Activated CD4-positive, CD25-positive, alpha-beta regulatory T cell treated with anti-CD3 and anti-CD28 coated beads, Interleukin-2, amount 50 U/mL, for 72 hours (primary cell): ENCODE measurements around the gene CA10.

Experiments
- DNase-seq: peaks from one replicate; pipeline ENCODE4 v3.0.0; 2021

Gene CA10

GRCh38 chr17:51709694-51710633 lies 448.6 kb downstream of the CA10 start:
- no peak for DNase-seq

GRCh38 chr17:51707216-51707615 lies 451.3 kb downstream of the CA10 start:
- no peak for DNase-seq

GRCh38 chr17:51706093-51706492 lies 452.4 kb downstream of the CA10 start:
- DNase-seq = no peak

- DNase-seq = no peak
These were observed 454.9 kb downstream of the CA10 start for GRCh38 chr17:51703361-51704341.

GRCh38 chr17:51702963-51703360 lies 455.6 kb downstream of the CA10 start:
- no peak for DNase-seq

- DNase-seq = no peak
These were observed 457.0 kb downstream of the CA10 start for GRCh38 chr17:51701501-51701900.

GRCh38 chr17:51700011-51700760 lies 458.3 kb downstream of the CA10 start:
- DNase-seq = no peak

GRCh38 chr17:51699303-51699702 lies 459.2 kb downstream of the CA10 start:
- no peak for DNase-seq

- no peak for DNase-seq
These were observed 465.6 kb downstream of the CA10 start for GRCh38 chr17:51692917-51693316.

- DNase-seq = no peak
These were observed 470.6 kb downstream of the CA10 start for GRCh38 chr17:51687887-51688286.

GRCh38 chr17:51685287-51685909 lies 473.1 kb downstream of the CA10 start:
- DNase-seq = no peak

GRCh38 chr17:51684214-51684613 lies 474.3 kb downstream of the CA10 start:
- DNase-seq = no peak

- no peak for DNase-seq
These were observed 475.2 kb downstream of the CA10 start for GRCh38 chr17:51683291-51683690.

- DNase-seq = no peak
These were observed 476.4 kb downstream of the CA10 start for GRCh38 chr17:51682115-51682514.

GRCh38 chr17:51677875-51678274 lies 480.6 kb downstream of the CA10 start:
- no peak for DNase-seq

- DNase-seq = no peak
These were observed 481.6 kb downstream of the CA10 start for GRCh38 chr17:51676691-51677487.

- no peak for DNase-seq
These were observed 483.8 kb downstream of the CA10 start for GRCh38 chr17:51674579-51675255.

GRCh38 chr17:51673070-51673469 lies 485.4 kb downstream of the CA10 start:
- no peak for DNase-seq

- DNase-seq = no peak
These were observed 486.4 kb downstream of the CA10 start for GRCh38 chr17:51672065-51672464.

GRCh38 chr17:51670899-51671298 lies 487.6 kb downstream of the CA10 start:
- no peak for DNase-seq

GRCh38 chr17:51668963-51669246 lies 489.6 kb downstream of the CA10 start:
- DNase-seq = no peak
